ENCODE measurements around the gene ZNF616.

DNA sequence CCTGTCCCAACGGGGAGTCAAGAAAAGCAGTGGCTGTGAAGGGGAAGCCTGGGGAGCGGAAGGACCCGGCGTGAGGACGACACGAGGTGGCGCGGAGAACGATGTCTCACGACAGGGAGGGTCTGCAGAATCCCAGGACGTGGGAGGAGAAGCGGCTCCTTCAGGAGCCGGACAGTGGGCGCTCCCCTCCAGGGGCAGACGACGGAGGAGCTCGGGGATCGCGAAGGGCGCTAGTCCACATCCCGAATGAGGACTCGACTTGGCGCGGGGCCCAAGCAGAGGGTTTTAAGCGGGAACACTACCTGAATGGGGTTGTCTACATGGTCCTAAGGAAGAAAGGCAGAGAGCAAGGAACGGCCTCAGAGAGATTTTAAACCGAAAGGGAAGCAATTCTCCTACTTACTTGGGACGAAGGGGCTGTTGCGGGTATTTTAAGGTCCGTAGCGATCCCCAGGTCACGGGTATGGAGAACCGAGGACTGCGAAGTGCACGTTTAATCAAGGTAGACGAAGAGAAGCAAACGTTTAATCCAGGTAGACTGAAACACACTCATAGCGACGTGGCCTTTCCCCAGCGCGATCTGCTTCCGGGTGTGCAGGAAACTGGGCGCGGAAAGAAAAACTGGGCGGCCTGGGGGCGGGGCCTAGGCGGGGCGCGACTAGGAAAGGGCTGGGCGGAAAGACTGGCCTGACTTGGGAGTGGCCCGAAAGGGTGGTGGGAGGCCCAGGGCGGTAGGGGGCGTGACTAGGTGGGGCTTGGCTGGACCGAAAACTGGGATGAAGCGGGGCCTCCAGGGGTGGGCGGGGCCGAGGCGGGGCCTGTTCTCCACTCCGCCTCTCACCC, 44.3 kb downstream of the ZNF616 start, which contains the start of gene ZNF841:
- TF ChIP-seq, protein P1, sequence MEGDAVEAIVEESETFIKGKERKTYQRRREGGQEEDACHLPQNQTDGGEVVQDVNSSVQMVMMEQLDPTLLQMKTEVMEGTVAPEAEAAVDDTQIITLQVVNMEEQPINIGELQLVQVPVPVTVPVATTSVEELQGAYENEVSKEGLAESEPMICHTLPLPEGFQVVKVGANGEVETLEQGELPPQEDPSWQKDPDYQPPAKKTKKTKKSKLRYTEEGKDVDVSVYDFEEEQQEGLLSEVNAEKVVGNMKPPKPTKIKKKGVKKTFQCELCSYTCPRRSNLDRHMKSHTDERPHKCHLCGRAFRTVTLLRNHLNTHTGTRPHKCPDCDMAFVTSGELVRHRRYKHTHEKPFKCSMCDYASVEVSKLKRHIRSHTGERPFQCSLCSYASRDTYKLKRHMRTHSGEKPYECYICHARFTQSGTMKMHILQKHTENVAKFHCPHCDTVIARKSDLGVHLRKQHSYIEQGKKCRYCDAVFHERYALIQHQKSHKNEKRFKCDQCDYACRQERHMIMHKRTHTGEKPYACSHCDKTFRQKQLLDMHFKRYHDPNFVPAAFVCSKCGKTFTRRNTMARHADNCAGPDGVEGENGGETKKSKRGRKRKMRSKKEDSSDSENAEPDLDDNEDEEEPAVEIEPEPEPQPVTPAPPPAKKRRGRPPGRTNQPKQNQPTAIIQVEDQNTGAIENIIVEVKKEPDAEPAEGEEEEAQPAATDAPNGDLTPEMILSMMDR (IDR thresholded peaks at IDR 0.05): no peak
- TF ChIP-seq POLR2A (IDR thresholded peaks at IDR 0.05): peak; percentile 14 to 61
- no peak for TF ChIP-seq EP300 (IDR thresholded peaks at IDR 0.05)
